Measurements from ENCODE around the gene IFIT3.

DNA sequence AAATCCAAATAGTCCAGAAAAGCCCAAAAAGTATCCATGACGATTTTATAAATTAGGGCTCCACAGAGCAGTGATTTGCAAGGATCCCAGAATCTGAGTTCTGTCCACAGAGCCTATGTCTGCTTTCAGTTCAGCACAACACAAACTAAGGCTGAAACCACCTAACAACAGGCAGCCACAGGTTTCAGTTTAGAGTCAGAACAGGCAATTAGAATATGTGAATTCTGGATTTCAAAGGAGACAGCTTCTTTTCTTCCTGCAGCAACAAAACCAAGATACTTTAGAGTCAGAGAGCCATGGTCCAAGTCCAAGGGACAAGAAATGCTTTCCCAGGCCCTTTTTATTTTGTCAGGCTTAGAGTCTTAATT, 23.6 kb downstream of the IFIT3 start:
- TF ChIP-seq, protein P1, sequence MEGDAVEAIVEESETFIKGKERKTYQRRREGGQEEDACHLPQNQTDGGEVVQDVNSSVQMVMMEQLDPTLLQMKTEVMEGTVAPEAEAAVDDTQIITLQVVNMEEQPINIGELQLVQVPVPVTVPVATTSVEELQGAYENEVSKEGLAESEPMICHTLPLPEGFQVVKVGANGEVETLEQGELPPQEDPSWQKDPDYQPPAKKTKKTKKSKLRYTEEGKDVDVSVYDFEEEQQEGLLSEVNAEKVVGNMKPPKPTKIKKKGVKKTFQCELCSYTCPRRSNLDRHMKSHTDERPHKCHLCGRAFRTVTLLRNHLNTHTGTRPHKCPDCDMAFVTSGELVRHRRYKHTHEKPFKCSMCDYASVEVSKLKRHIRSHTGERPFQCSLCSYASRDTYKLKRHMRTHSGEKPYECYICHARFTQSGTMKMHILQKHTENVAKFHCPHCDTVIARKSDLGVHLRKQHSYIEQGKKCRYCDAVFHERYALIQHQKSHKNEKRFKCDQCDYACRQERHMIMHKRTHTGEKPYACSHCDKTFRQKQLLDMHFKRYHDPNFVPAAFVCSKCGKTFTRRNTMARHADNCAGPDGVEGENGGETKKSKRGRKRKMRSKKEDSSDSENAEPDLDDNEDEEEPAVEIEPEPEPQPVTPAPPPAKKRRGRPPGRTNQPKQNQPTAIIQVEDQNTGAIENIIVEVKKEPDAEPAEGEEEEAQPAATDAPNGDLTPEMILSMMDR (conservative IDR thresholded peaks at IDR 0.05), result no peak
- no peak for TF ChIP-seq EZH2 (IDR thresholded peaks at IDR 0.05; ENCODE audit: low read depth)
